NCI-H146 treated with DMSO at 0.1 percent for 48 hours (cell line): ENCODE data around the gene TLE4.
"Not testable (repeated sequence)": the region's sequence is repeated elsewhere in the genome, so short reads cannot be mapped to it uniquely, and the experiment has no call there.

Experiments used
- DNase-seq: peaks from one replicate; lab custom pipeline; 2025; ENCODE audit not compliant: unreplicated experiment; lab: John Stamatoyannopoulos, UW

Gene TLE4

GRCh38 chr9:79630521-79631403, 59.0 kb downstream of the TLE4 start:
- DNase-seq, result no peak

- DNase-seq, result no peak
Observed at GRCh38 chr9:79632060-79632459, 60.3 kb downstream of the TLE4 start.

DNA sequence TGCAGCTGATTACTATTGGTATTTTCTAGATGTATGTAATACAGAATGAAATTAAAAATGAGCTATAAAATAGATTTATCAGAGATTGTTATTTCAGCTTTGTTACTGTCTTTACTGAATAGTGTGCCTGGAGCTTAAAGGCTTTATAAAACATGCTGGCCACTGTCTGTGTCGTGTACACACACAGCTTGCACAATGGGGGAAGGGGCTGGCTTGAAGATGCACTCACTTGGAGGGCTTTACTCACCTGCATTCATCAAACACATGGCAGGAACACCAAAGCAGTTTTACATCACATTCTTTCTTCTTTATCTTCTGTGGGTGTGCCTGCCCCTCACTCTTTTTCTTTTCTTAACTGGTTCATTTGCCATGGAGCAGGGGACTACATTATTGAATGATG, 60.9 kb downstream of the TLE4 start:
- DNase-seq, result no peak

DNA sequence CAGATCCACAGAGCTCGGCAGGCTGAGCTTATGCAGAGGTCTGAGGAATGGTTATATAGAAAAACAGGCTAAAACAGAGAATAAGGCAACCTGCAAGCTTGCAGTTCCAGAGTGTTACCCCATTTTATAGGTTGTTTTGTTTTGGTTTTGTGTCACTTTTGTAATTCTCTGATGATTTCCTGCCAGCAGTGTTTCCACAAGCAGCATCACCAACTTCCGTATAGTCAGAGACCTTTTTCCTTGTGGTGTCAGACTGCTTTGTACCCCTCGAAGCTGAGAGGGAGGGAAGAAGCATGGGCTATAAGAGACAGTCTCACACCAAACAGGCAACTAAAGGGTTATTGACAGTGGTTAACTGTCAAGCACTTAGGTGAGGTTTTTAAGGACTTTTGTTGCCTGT, 61.8 kb downstream of the TLE4 start:
- DNase-seq, result no peak

GRCh38 chr9:79637177-79637925, 65.6 kb downstream of the TLE4 start:
- DNase-seq, result no peak

GRCh38 chr9:79638806-79639205, 67.0 kb downstream of the TLE4 start:
- DNase-seq, result no peak

DNA sequence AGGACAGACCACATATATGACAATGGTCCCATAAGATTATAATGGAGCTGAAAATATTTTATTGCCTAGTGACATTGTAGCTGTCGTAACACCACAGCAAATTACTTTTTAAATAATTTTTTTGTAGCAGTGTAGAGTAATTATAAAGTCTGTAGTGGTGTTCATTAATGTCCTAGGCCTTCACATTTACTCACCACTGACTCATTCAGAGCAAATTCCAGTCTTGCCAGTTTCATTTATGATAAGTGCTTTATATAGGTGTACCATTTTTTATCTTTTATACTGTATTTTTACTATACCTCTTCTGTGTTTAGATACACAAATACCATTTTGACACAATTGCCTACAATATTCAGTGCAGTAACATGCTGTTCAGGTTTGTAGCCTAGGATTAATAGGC, 67.6 kb downstream of the TLE4 start:
- no peak for DNase-seq

DNA sequence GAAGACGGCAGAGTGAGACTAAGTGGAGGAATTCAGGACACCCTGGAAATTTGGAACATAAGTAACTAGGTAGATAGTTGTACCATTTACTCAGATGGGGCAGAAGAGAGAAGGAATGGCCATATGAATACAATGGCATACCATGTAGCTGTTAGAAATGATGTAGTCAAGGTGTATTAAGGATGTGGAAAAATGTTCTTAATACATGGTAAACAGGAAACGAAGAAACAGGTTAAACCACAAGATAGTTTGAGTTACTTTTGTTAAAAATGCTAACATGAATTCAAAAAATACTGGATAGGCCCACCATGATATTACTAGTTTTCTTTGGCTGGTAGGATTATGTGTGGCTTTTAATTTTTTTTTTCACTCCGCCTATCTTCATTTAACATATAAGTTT, 68.3 kb downstream of the TLE4 start:
- DNase-seq, result not testable (repeated sequence)

GRCh38 chr9:79641070-79641469, 69.3 kb downstream of the TLE4 start:
- DNase-seq, result no peak

- no peak for DNase-seq
Observed at GRCh38 chr9:79642671-79643070, 70.9 kb downstream of the TLE4 start.

- DNase-seq, result no peak
Observed at GRCh38 chr9:79644048-79644447, 72.3 kb downstream of the TLE4 start.

DNA sequence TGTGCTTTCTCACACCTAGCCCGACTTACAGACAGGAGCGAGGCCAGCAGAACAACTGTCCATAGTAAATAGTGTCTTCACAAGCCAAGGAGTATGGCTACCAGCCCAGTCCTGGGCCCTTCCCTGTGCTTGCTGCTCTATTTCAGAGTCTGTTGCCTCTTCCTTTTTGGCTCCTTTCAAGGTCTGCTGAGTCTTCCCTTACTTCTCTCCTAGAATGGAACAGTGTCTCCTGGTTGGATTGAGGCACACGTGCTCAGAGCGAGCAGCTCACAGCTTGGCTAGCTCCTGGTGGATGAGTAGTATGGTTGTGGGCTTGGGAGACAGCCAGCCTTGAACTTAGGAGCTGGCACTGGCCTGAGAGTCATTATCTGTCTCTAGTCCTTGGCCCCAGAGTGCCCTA, 72.8 kb downstream of the TLE4 start:
- DNase-seq, result no peak

DNA sequence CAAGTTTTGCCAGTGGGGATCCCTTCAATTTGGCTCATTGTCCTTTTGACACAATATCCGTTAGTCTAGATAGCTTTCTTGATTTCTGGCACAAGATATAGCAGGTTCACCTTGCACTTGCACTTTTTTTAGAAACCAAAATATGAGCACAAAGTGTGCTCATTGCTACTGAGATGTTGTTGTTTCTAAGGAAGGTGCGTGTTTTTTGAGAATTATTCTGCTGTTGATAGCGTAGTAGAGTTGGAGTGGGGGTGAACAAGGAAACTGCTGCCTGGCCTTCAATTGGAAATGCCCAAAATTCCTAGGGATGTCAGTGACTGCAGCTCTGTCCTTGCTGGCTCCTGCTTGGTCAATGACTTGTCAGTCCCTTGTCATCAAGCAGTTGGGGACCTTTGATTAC, 73.3 kb downstream of the TLE4 start:
- no peak for DNase-seq

DNA sequence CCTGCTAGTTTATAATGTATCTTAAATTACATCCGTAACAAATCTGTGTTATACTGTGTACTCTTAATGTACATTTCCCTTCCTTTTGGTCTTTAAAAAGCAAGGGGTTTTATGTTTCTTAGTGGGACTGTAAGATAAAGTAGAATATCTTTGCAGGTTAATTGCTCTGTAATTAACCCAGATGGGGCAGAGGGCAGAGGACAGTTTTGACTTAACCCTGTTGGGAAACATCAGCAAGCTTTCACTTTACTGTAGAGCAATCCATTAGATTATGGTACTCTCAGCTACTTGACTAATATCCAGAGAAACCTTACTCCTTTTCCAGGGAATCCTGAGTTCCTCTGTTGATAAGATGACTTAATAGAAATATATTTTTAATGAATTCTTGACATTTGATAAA, 74.3 kb downstream of the TLE4 start:
- DNase-seq, result no peak

GRCh38 chr9:79651251-79651795, 79.6 kb downstream of the TLE4 start:
- no peak for DNase-seq

- DNase-seq, result no peak
Observed at GRCh38 chr9:79652598-79652997, 80.8 kb downstream of the TLE4 start.

GRCh38 chr9:79654591-79655382, 83.0 kb downstream of the TLE4 start:
- DNase-seq, result not testable (repeated sequence)

DNA sequence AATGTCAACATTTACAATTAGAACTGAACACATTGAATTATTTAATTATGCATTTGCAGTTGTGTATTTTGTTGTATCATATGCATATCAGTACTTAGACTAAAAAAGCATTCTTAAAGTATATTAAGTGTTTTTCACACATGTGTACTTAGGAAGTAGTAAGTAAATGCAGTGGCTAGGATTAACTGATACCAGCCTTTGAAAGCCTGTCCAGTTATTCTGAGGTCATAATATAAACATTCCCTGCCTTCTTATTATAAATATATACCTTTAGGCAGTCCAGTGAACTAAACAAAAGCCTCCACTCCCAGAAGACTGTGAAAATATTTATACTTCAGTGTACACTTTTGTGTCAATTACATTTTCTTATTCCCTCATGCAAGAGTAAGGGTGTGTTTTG, 83.8 kb downstream of the TLE4 start:
- no peak for DNase-seq

GRCh38 chr9:79656169-79656568, 84.4 kb downstream of the TLE4 start:
- DNase-seq, result no peak

DNA sequence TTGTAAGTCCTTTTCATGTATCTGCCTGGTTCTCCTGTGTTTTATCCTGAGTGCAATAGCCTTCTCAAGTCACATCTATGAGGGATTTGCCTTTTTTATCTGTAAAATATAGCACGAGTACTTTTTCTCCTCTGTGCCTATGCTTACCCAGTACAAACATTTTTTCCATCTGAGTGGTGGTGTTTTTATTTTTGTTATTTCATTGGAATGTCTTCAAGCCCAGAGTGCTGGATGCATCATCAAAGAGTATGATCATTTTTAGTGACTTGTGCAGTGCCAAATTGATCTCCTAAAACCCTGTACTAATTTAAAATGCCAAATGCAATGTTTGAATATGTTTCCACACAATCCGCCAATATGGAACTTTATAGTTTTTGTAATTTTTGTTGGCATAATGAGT, 86.1 kb downstream of the TLE4 start:
- DNase-seq, result no peak

GRCh38 chr9:79658926-79659325, 87.2 kb downstream of the TLE4 start:
- no peak for DNase-seq
